ENCODE data around the gene MAST4.
"Not testable (repeated sequence)": the region's sequence is repeated elsewhere in the genome, so short reads cannot be mapped to it uniquely, and the experiment has no call there.

Gene MAST4

DNA sequence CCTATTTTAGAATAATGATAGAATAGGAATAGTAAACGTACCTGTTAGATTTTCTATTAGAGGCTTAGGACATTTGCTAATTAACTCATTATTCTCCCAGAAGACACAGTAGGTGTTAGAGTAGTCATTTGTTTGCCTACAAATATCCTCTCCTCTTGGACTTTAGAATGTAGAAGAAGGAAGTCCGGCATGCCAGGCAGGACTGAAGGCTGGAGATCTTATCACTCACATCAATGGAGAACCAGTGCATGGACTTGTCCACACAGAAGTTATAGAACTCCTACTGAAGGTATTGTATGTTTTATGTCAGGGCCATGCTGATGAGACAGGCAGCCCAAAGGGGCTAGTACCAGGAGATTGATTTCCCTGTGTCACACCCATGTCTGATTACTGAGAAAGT, 557.1 kb downstream of the MAST4 start:
- DNase-seq (ENCODE audit: low spot score) = no peak

DNA sequence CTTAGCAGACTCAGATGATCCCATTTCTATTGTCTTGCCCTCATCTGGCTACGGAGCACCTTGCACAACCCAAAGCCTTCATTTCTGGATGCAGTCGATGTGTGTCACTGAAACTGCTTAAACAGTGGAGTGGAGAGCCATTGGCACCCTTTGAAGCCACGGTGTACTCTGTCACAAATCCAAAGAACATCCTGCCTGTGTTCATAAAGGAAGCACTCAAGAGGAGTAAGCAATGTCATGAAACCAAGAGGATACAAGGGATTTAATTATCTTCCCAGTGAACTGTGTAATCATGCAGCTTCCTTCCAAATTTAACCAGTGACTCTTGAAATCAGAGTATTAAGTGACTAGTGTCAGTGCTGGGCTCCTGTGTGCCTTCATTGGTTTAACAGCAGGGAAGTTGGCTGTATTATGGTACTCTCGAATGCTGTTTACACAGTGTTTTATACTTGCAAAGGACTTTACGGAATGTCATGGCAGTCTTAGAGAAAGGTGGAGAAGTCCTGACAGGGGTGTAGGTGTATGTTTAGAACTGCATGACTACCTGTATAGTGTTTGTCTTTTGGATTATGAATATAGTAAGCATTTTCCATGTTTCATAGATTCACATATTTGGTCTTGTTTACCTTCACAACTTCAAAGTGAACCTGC, 558.5 kb downstream of the MAST4 start:
- no peak for DNase-seq (ENCODE audit: low spot score)

DNA sequence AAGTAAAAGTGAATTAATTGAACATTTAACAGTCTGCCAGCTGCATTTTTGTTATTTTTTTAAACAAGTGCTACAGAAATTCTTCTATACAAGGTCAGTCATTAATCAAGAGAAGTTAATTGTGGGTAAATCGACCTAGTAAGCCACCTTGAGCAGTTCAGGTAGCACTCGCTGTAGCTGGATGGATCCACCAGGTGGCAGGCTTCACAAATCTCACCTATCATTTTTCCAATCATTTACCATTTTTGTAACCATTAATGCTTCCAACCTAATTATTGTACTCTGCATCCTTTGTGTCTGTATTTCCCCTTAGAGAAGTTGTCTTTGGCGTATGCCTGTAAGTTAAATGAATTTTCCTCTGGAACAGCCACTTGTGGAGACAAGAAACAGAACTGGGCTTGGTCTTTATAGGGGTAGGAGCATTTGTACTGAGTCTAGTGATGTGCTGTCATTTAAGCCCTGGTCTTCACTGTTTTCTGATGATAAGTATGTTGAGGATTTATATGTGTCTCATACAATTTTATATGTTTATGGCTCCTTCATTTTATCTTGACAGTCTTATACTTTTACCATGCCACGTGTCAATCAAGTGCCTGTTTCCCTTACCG, 560.9 kb downstream of the MAST4 start:
- DNase-seq (ENCODE audit: low spot score) = peak; percentile 55

DNA sequence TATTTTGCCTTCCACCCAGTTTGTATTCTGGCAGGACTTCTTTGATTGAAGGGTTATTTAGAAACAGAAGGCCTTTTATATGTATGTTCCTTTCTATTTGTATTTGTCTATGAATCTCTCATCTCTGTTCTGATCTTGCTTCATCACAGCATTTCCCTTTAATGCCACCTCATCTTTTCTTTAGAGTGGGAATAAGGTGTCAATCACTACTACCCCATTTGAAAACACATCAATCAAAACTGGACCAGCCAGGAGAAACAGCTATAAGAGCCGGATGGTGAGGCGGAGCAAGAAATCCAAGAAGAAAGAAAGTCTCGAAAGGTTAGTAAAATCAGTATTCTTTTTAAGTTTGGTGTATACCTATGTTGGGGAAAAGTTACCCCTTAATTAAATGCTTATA, 564.1 kb downstream of the MAST4 start:
- DNase-seq (ENCODE audit: low spot score) = no peak

DNA sequence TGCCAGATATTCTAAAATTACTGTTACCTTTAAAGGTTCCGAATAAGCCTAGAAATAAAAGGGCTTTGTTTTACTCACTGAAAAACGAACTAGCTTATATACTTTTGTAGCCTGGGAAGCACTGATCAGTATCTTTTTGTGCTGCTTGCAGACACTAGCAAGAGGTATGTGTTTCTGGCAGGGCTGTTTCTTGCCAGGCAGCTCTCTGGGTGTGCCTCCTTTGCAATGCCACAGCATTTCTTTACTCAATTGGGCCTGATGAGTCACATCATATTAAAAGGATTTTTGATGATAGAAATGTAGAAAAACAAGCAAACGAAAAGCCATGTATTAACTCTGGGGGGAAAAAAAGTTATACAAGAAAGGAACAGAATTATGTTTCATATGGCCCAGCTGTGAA, 564.8 kb downstream of the MAST4 start:
- DNase-seq (ENCODE audit: low spot score) = no peak

DNA sequence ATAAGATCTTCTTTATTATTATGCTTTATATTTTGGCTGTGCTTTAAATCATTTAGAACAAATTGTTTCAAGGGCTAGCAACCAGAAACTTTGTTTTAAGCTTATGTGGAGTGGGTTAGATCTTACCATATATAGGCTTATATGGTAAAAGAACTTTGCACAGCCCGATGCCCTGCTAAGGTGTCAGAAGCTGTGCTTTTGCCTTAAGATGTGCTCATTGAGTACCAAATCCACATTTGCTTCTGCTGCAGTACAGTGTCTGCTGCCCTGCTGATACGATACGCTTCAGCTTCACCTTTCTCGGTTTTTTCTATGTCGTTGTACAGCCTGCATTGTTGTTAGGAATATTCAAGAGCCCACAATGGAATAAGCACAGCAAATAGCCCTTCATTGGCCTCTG, 565.6 kb downstream of the MAST4 start:
- no peak for DNase-seq (ENCODE audit: low spot score)

DNA sequence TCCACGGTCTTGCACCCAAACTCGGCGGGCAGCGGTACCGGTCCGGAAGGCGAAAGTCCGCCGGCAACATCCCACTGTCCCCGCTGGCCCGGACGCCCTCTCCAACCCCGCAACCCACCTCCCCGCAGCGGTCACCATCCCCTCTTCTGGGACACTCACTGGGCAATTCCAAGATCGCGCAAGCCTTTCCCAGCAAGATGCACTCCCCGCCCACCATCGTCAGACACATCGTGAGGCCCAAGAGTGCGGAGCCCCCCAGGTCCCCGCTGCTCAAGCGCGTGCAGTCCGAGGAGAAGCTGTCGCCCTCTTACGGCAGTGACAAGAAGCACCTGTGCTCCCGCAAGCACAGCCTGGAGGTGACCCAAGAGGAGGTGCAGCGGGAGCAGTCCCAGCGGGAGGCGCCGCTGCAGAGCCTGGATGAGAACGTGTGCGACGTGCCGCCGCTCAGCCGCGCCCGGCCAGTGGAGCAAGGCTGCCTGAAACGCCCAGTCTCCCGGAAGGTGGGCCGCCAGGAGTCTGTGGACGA, 567.1 kb downstream of the MAST4 start:
- DNase-seq (ENCODE audit: low spot score) = no peak

DNA sequence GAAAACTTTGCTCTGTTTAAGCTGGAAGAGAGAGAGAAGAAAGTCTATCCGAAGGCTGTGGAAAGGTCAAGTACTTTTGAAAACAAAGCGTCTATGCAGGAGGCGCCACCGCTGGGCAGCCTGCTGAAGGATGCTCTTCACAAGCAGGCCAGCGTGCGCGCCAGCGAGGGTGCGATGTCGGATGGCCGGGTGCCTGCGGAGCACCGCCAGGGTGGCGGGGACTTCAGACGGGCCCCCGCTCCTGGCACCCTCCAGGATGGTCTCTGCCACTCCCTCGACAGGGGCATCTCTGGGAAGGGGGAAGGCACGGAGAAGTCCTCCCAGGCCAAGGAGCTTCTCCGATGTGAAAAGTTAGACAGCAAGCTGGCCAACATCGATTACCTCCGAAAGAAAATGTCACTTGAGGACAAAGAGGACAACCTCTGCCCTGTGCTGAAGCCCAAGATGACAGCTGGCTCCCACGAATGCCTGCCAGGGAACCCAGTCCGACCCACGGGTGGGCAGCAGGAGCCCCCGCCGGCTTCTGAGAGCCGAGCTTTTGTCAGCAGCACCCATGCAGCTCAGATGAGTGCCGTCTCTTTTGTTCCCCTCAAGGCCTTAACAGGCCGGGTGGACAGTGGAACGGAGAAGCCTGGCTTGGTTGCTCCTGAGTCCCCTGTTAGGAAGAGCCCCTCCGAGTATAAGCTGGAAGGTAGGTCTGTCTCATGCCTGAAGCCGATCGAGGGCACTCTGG, 567.8 kb downstream of the MAST4 start:
- no peak for DNase-seq (ENCODE audit: low spot score)

DNA sequence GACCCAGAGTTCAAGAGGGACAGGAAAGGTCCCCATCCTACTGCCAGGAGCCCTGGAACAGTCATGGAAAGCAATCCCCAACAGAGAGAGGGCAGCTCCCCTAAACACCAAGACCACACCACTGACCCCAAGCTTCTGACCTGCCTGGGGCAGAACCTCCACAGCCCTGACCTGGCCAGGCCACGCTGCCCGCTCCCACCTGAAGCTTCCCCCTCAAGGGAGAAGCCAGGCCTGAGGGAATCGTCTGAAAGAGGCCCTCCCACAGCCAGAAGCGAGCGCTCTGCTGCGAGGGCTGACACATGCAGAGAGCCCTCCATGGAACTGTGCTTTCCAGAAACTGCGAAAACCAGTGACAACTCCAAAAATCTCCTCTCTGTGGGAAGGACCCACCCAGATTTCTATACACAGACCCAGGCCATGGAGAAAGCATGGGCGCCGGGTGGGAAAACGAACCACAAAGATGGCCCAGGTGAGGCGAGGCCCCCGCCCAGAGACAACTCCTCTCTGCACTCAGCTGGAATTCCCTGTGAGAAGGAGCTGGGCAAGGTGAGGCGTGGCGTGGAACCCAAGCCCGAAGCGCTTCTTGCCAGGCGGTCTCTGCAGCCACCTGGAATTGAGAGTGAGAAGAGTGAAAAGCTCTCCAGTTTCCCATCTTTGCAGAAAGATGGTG, 568.8 kb downstream of the MAST4 start:
- DNase-seq (ENCODE audit: low spot score) = no peak

DNA sequence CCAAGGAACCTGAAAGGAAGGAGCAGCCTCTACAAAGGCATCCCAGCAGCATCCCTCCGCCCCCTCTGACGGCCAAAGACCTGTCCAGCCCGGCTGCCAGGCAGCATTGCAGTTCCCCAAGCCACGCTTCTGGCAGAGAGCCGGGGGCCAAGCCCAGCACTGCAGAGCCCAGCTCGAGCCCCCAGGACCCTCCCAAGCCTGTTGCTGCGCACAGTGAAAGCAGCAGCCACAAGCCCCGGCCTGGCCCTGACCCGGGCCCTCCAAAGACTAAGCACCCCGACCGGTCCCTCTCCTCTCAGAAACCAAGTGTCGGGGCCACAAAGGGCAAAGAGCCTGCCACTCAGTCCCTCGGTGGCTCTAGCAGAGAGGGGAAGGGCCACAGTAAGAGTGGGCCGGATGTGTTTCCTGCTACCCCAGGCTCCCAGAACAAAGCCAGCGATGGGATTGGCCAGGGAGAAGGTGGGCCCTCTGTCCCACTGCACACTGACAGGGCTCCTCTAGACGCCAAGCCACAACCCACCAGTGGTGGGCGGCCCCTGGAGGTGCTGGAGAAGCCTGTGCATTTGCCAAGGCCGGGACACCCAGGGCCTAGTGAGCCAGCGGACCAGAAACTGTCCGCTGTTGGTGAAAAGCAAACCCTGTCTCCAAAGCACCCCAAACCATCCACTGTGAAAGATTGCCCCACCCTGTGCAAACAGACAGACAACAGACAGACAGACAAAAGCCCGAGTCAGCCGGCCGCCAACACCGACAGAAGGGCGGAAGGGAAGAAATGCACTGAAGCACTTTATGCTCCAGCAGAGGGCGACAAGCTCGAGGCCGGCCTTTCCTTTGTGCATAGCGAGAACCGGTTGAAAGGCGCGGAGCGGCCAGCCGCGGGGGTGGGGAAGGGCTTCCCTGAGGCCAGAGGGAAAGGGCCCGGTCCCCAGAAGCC, 569.6 kb downstream of the MAST4 start:
- no peak for DNase-seq (ENCODE audit: low spot score)

DNA sequence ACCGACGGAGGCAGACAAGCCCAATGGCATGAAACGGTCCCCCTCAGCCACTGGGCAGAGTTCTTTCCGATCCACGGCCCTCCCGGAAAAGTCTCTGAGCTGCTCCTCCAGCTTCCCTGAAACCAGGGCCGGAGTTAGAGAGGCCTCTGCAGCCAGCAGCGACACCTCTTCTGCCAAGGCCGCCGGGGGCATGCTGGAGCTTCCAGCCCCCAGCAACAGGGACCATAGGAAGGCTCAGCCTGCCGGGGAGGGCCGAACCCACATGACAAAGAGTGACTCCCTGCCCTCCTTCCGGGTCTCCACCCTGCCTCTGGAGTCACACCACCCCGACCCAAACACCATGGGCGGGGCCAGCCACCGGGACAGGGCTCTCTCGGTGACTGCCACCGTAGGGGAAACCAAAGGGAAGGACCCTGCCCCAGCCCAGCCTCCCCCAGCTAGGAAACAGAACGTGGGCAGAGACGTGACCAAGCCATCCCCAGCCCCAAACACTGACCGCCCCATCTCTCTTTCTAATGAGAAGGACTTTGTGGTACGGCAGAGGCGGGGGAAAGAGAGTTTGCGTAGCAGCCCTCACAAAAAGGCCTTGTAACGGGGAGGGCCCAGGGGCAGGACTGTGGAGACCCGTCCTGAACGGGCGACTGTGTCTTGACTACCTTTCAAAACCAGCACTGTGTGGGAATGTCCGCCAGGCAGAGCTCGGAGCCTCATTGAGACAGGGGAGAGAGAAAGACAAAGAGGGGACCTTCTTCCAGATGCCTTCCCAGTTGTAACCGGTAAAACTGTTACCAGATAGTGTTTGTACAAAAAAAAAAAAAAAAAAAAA, 570.5 kb downstream of the MAST4 start:
- DNase-seq (ENCODE audit: low spot score) = no peak

DNA sequence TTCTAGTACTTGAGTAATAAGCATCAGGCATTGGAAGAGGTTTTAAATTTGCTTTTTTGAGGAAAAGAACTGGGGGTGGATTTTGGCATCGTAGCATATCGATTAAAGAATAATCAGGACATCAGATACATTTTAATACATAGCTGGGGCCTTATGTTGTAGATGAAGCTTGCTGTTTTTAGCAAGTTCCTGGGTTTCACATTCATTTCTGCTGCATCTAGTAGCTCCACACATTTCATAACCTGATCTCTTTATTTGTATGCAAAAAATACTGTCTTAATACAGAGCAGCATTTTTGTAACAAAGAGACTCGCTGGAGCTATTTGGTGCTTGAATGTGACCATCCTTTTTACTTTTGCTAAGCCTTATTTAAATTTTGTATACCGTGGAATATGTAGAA, 571.9 kb downstream of the MAST4 start:
- no peak for DNase-seq (ENCODE audit: low spot score)

DNA sequence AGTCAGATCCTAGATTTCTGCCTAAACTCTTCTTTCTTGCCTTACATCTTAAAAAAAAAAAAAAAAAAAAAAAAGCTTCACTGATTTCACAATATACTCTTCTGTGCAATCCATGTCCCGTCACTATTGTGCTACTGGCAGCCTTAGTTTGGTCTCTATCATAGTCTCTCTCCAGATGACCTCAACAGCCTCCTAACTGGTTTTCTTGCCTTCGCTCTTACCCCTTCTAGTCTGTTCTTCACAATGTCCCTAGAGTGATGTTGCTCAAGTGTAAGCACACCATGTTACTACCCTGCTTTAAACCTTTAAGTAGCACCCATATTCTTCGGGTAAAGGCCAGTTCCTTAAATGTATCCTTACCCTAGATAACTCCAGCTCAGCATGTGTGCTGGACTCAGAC, 574.6 kb downstream of the MAST4 start:
- no peak for DNase-seq (ENCODE audit: low spot score)

DNA sequence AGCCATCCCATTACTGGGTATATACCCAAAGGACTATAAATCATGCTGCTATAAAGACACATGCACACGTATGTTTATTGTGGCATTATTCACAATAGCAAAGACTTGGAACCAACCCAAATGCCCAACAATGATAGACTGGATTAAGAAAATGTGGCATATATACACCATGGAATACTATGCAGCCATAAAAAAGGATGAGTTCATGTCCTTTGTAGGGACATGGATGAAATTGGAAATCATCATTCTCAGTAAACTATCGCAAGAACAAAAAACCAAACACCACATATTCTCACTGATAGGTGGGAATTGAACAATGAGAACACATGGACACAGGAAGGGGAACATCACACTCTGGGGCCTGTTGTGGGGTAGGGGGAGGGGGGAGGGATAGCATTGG, 577.2 kb downstream of the MAST4 start:
- DNase-seq (ENCODE audit: low spot score) = not testable (repeated sequence)

DNA sequence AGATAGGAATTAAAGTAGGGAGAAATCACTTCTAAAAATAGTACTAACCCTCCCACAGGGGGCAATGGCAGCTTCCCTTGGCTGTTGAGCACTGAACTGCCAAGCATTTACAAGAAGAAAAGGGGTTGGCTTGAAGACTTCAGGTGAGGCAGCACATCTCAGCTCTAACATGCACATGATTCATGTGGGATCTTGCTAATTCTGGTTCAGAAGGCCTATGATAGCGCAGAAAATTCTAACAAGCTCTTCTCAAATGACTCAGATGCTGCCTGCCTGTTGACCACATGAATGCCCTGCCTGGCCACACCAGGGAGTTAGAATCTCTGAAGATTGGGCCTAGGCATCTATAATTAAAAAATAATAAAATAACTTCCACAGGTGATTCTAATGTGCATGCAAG, 577.8 kb downstream of the MAST4 start:
- DNase-seq (ENCODE audit: low spot score) = no peak

DNA sequence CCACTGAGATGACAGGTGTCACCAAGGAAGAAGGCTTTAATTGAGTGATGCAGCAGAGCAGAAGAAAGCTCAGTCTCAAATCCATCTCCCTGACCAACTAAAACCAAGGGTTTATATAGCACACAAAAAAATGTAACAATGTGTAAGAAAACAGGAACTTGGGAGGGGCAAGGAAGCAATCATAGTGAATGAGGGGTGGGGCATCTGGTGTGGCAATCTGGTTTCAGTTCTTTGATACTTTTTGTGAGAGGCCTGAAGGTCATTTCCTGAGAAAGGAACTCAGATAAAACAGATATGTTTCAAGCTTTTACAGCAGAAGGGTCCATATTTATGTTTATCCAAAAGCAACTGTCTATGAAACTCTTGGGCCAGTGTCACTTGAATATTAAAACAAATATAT, 580.7 kb downstream of the MAST4 start:
- DNase-seq (ENCODE audit: low spot score) = no peak

DNA sequence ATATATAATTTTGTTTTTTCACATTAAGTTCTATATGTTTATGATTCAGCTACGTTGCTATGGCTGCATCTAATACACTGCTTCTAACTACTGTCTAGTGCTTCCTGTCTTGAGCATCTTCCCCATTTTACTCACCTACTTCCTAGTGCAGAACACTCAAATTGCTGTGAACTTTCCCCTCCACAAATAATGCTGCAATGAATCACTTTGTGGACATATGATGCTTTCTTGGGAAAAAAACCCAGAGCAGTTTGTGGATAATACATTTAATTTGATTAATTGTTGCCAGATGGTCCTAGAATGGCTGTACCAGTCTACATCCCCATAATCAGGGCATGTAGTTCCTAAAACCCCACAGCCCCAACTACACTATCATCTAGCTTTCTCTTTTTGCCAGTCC, 581.9 kb downstream of the MAST4 start:
- no peak for DNase-seq (ENCODE audit: low spot score)

DNA sequence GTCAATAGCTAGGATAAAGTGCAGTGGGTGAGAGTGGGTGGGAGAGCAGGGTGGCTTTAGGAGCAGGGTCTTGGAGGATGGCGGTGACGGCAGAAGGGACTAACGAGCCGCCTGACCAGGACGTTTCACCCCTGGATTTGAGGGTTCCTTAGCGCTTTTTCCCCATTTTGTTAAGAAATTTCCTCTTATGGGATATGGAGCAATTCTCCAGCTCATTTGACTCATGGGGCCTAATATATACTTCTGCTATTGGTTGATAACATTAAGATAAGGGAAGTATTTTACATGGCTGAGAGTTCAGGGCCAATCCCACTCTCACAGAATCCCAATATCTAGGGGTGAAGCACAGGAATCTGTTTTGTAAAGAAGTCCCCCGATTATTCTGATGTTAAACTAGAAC, 582.8 kb downstream of the MAST4 start:
- DNase-seq (ENCODE audit: low spot score) = no peak

DNA sequence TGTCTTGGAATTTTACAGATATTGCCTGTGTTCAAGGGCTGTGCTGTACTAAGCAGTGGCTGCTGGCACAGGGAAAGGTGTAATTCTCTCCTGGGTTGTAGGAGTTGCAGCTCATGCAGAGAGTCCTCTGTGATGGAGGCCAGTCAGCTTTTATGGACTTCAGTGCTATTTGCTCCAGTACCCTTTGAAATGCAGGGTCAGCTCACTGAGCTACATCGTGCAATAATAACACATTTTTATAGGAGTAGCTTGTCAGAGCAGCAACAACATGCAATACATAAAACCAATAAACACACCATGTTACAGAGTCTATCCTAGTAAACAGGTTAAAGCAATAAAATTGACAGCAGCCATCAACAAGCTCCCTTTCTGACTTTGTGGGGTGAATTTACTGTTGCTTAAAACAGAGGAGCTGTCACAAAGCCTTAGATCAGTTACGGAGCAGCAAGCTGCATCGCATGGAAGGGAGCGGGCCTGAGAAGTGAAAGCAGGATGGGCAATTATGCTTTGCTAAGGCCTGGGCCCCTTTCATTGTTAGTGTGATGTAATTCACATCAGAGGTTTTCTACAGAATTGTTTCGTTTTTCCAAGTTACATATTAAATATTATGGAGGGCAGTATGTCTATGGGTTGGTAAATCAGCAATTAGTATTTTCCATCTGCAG, 583.6 kb downstream of the MAST4 start:
- no peak for DNase-seq (ENCODE audit: low spot score)

All from SK-N-DZ (cell line).